Measurements from ENCODE around the gene CRYZL1. TPM values are rescaled to one million over a fixed set of nuclear protein-coding genes. Genes with fewer than 3 reads are reported as not detected.

CRYZL1 gene
- total and polyA plus RNA-seq, 2 of the 8 experiments (the other 6 are each of a cell fraction or from before 2014, with no cell fraction given) = 15.6 to 15.8 TPM

DNA sequence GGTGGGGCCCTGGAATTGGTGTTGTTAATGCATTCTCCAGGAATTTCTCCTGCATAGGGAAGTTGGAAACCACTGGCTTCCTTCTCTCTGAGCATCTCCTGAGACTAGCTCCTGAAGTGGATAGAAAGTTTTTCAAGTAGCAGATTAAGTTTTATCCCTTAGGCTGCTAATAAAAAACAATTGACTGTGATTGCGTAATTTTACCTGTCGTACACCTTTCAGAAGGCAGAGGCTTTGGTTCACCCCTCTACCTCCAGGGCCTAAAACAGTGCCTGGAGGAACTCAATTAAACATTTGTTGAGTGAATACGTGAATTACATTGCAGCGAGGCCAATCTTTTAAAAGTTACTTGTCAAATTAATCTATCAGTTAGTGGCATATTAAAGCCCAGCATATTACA, 4.2 kb upstream of the CRYZL1 start:
- FAIRE-seq (no peak), DNase-seq (ENCODE audit: low read depth in 1 of 2, low spot score in 2 of 2) (no peak)
- no peak overlapping the region for H2AK5ac ChIP-seq (ENCODE audit: low read depth, low read length)
- H3K4me2 ChIP-seq (ENCODE audit: insufficient read depth in 1 of 2, low read depth in 2 of 2, low read length in 2 of 2) = 0 out of 4 replicates have a peak overlapping the region, but pooled peaks of 1 of the 2 experiments have one; percentile 75
- 92% methylated on average over 4 of the region's 4 CpGs; no CpG with 5 or more reads in 1 of the 2 experiments for WGBS, 2 experiments (ENCODE audit: extremely low coverage in 1 of 2, insufficient coverage in 1 of 2, insufficient read length in 1 of 2, insufficient replicate concordance in 2 of 2, low coverage in 1 of 2, low lambda C conversion rate in 2 of 2, missing lambda C conversion rate in 1 of 2)
- H4K91ac ChIP-seq (replicated peaks; ENCODE audit: insufficient read length, low read length) = no peak overlapping the region
- H3K9ac ChIP-seq (replicated peaks in 1 of 4; ENCODE audit: extremely low read depth in 1 of 4, low read depth in 3 of 4, low read length in 3 of 4) = no peak overlapping the region
- no peak overlapping the region for H3K4ac ChIP-seq (replicated peaks; ENCODE audit: insufficient read length, low read depth, low read length)
- no peaks in the 10 kb centered on the region for H3K9me3 ChIP-seq (ENCODE audit: insufficient read depth in 2 of 2, low read depth in 1 of 2, low read length in 1 of 2)
- H3K79me2 ChIP-seq (ENCODE audit: control insufficient read depth in 1 of 2, insufficient read depth in 2 of 2, low read length in 2 of 2) = peaks cover 32 to 78% of the 10 kb centered on the region in 2 experiments
- no peak overlapping the region for H3K27ac ChIP-seq (ENCODE audit: low read depth, low read length)
- H3K23me2 ChIP-seq (ENCODE audit: low read depth, low read length) = peaks cover 9% of the 10 kb centered on the region
- ChIA-PET POLR2A (ENCODE audit: partially characterized antibody) (interaction anchor here (0.6 to 2.0 kb wide), 3 partner anchors 11 to 137 kb away, joined by 3 to 10 read pairs (median 3); partner anchors contain the start of gene SON), CTCF (ENCODE audit: partially characterized antibody) (interaction anchor here (1.0 kb wide), 2 partner anchors 122 to 284 kb away, joined by 3 read pairs; no protein-coding TSS in a partner anchor)
- no peaks in the 10 kb centered on the region for H3K36me3 ChIP-seq (ENCODE audit: control insufficient read depth in 2 of 4, insufficient read depth in 4 of 4, low read length in 3 of 4)
- H3K79me1 ChIP-seq (ENCODE audit: low read depth, low read length) = peaks cover 5% of the 10 kb centered on the region; the same call in 1 of the 2 replicates
- H2BK15ac ChIP-seq (ENCODE audit: low read length) = no peak overlapping the region
- H3K56ac ChIP-seq (replicated peaks; ENCODE audit: insufficient read length, low read depth, low read length) = no peak overlapping the region
- no peak overlapping the region for H4K5ac ChIP-seq (ENCODE audit: insufficient read length, low read depth, low read length)
- no peak overlapping the region for H2AFZ ChIP-seq (ENCODE audit: low read length)
- no peak overlapping the region for H3K4me3 ChIP-seq (ENCODE audit: extremely low read depth in 1 of 4, insufficient read depth in 2 of 4, low read depth in 3 of 4, low read length in 4 of 4)
- peaks cover 9 to 24% of the 10 kb centered on the region in 2 experiments for H4K20me1 ChIP-seq (replicated peaks in 1 of 2; ENCODE audit: control insufficient read depth in 1 of 2, insufficient read depth in 2 of 2, low read length in 2 of 2)
- H2BK12ac ChIP-seq (ENCODE audit: low read depth, low read length) = no peak overlapping the region
- no peak overlapping the region for H2BK120ac ChIP-seq (replicated peaks; ENCODE audit: low read depth, low read length)
- no peak overlapping the region for H3K14ac ChIP-seq (ENCODE audit: insufficient read length)
- H3K4me1 ChIP-seq (replicated peaks in 1 of 4; ENCODE audit: control insufficient read depth in 3 of 4, insufficient read depth in 4 of 4, low read length in 3 of 4) = peaks cover 0 to 6% (median 4%) of the 10 kb centered on the region in 4 experiments; a peak in 4 of 7 replicates
- no peaks in the 10 kb centered on the region for H3K27me3 ChIP-seq (replicated peaks in 1 of 4; ENCODE audit: control insufficient read depth in 3 of 4, extremely low read depth in 1 of 4, insufficient read depth in 3 of 4, low read length in 3 of 4)
- no peak overlapping the region for H3K23ac ChIP-seq (ENCODE audit: insufficient read length)
- H2BK5ac ChIP-seq (ENCODE audit: low read depth, low read length) = no peak overlapping the region
- H2BK20ac ChIP-seq (ENCODE audit: low read length) = no peak overlapping the region
- no peak overlapping the region for H3K18ac ChIP-seq (ENCODE audit: extremely low read depth, low read length)
- no peak overlapping the region for H4K8ac ChIP-seq (ENCODE audit: extremely low read depth, insufficient read depth, low read length)
- TF ChIP-seq RNF2 (IDR thresholded peaks at IDR 0.05; ENCODE audit: borderline replicate concordance, low read depth, low read length, missing control alignments, poor library complexity, severe bottlenecking) (no peak), ZNF274 (IDR thresholded peaks at IDR 0.05; ENCODE audit: borderline replicate concordance, extremely low read depth, low read length) (no peak), CEBPB (IDR thresholded peaks at IDR 0.05; ENCODE audit: low read depth, low read length) (peak; percentile 93), NANOG (IDR thresholded peaks at IDR 0.05; ENCODE audit: insufficient read depth, low read depth, low read length, poor library complexity, severe bottlenecking) (no peak), KDM1A (IDR thresholded peaks at IDR 0.05; ENCODE audit: borderline replicate concordance, low read length) (no peak)

All from H1 (cell line).